Stimulated activated CD8-positive, alpha-beta memory T cell treated with anti-CD3 and anti-CD28 coated beads, Interleukin-7, amount 100 ng/mL, for 24 hours (primary cell): ENCODE results near the gene MPPED1.

ENCODE experiments used
- DNase-seq: peaks from one replicate; pipeline ENCODE4 v3.0.0-alpha.2; 2020; ENCODE audit warnings: low read depth

MPPED1 gene

DNA sequence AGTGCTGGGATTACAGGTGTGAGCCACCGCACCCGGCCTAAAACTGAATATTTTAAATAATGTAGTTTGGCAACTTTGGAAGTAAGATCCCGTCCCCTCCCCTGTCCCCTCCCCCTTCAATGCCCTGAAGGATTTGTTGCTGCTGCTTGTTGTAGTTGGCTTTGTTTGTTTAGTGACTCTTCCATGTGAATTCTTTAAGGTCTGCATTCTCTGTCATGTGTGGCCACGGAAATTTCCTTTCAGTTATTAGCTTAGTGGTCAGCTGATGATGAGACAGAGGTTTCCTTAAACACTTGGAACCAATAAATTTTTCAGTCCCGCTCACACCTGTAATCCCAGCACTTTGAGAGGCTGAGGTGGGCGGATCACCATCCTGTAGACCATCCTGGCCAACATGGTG is 109.9 kb downstream of the MPPED1 start:
- no peak for DNase-seq

DNA sequence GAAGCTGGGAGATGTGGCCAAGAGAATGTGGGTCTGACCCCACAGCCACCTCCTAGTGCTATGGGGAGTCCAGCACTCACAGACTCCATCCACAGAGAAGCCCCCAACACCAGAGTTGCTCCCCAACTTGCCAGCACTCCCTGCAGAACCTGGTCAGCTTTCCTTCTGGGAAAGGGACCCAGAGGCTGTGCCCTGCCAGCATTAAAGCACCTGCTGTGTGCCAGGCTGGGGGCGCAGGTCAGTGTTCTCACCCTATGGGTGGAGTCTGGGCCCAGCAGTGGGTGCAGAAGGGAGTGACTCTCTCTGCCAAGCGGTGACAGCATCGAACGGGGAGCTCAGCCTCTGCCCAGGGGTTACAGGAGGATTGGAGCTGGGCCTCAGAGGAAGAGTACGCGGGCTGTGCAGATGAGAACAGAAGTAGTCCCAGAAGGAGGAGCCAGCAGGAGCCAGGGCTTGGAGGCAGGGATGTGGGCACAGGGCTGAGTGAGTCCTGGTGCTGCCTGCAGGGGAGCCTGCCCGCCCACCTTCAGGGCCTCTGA is 114.4 kb downstream of the MPPED1 start:
- DNase-seq = no peak

DNA sequence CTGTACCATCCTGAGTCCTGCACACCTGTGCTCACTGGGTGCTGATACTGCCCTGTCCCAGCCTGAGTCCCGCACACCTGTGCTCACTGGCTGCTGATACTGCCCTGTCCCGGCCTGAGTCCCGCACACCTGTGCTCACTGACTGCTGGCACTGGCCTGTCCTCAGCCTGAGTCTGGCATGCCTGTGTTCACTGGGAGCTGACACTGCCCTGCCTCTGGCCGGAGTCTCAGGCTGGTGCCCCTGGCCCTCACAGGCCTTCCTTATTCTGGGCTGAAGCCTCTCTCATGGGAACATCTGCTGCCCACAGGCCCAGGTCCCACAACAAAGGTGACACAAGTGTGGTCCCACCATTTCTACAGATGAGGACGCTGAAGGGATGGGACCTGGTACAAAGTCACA is 115.1 kb downstream of the MPPED1 start:
- DNase-seq = no peak

DNA sequence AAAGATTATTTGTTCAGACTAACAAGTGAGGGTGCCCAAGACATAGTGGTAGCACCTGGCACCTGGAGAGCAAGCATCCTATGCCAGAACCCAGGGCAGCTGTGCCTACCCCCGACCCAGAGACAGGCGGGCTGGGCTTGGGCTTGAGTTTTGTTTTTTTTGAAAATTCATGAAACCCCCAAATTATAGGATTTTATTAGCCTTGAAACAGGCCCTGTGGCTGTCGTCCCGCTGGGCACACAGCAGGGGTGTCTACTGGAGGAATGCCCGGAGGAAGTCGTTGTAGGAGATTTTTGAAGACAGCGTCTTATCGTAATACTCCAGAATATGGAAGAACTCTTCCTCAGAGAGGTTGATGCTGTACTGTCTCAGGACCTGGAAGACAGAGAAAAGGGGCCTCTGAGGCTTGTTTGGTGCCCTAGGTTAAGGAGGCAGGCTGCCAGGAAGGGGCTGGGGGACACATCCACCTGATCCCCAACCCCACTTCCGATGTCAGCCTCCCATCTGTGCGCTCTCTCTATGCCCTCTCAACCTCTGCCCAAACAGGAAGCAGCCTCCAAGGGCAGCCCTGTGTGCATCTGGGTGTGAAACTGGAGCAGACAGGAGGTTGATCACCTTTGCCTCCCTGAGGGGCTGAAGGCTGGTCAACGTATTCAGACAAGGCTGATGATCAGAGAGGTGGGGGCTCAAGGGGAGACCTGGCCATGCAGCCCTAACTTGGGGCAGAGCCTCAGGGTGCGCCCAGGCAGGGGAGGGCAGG is 117.0 kb downstream of the MPPED1 start:
- DNase-seq = no peak

DNA sequence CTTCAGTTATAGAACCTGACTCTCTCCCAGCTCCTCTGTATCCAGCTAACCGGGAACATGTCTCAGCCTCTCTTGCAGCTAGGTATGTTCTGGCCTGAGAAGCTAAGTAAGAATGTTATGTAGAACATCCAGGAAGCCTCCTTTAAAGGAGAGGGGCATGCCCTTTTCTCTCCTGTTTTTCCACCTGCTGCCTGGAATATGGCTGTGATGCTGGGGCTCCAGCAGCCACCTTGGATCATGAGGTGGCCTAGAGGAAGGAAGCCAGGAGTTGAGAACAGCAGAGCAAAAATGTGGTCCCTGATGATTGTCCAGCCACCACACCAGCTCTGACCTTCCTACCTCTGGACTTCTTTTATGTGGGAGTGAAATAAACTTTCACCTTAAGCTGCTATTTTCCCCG is 117.6 kb downstream of the MPPED1 start:
- no peak for DNase-seq

DNA sequence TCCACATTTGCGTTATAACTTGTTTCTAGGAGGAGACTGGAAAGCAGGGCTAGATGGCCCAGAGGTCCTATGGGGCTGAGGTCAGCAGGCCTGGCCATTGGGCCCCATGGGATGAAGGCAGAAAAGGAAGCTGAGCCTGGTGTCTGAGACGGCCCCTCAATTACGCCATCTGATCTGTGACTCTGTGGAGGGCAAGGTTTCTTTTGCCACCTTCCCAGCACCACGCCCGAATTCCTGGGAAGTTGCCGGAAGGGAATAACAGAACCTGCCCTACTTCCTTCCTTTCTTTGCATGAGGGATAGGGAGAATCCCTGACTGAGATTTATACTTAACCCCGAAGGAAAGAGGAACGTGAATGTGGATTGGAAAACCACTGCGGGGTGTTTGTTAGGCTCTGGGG is 118.1 kb downstream of the MPPED1 start:
- no peak for DNase-seq

DNA sequence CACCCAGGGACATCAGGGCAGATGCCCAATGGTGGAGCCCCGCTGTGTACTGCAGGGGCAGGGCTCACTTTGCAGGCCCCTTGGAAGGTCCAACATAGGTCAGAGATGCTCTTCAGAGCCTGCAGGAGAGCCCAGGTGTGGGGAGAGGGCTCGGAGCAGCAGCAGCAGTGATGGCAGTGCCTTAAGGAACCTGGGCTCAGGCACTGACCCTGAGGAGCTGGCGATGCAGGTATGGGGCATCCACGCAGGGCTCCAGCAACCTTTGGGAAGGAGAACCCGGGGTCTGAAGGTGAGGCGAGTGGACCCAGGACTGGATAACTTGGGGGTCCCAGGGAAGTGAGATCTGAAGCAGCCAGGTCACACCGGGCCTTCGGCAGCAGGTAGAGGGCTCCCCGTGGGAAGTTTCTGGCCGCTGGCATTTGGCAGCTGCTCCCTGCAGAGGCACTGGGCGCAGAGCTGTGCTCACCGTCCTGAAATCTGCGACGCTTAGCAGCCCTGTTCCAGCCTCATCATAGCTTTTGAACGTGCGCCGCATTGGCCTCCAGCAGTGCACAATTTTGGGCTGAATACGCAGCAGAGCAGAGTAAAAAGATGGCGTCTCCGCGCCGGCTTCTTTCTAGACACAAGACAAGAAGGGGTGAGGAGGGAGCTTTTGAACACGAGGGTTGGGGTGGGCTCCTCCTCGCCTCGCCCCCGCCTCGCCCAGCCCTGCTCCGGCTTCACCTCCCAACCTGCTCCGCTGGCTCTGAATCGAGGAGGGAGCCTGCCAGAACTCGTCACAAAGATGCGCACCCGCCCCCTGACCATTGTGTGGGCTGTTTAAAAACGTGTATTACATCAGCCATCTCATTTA is 118.8 kb downstream of the MPPED1 start:
- no peak for DNase-seq

DNA sequence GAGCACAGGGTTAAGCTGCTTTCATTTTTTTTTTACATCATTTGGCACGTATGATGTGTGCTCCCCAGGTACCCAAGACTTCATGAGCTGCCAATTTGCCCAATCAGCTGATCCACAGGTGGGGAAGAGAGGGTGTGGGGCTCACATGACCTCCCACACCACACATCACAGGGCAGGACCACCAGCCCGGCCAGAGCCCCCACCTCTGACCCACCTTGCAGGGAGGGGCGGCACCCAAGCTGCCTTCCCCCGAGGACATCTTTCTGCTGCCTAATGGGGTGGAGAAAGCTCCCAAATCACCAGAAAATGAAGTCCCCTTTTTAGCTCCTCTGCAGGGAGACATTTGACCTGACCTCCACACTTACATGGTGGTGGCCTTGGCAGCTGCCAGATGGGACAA is 119.8 kb downstream of the MPPED1 start:
- no peak for DNase-seq

DNA sequence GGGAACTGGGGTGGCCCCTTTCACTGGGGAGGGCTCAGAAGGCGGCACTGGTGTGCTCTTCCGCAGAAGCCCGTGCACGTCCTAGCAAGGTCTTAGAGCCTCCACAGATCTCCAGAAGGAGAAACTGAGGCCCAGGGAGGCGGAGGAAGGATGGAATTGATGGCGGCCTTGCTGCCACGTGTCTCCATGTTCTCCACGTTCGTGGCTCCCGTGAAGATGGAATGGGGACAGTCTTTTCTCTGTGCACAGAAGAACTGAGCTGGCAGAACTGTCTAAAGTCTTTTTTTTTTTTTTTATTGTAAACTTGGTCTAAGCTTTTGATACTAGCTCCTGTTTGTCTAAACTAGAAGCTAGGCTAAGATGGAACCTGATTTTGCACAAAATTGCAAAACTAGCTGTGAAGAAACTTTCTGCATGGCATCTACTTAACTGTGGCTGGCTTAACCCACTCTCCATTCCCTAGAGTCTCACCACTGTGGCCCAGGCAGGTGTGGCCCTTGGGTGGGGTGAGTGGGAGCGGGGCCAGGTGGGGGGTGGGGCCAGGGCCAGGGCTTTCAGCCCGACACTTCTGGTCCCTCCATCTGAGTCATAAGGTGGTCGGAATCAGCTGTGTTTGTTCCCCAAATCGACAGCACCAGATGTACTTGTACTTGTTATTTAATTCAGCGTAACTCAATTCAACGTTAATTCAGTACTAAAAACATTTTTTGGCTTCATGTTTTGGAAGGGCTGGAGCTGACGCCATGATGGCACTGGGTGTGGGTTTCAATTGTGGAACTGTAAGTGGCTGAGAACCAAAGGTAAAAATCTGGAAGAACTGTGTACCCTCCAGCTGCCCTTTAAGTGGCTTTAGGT is 120.7 kb downstream of the MPPED1 start:
- no peak for DNase-seq

DNA sequence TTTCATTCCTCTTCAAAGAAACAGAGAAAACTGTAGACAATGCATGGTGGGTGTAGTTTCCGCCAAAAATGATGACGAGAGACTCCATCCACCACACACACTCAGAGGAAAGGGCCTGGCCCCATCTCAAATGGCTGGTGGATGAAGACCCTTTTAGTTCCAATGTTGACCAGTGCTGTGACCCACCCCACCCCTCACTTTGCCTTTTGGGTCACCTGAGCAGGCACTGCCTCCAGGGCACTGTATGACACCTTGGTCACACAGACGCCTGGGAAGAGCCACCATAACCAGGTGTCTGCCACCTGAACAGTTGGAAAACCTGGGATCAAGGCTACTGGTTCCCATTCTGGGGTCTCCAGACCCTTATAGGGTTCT is 121.3 kb downstream of the MPPED1 start:
- no peak for DNase-seq

DNA sequence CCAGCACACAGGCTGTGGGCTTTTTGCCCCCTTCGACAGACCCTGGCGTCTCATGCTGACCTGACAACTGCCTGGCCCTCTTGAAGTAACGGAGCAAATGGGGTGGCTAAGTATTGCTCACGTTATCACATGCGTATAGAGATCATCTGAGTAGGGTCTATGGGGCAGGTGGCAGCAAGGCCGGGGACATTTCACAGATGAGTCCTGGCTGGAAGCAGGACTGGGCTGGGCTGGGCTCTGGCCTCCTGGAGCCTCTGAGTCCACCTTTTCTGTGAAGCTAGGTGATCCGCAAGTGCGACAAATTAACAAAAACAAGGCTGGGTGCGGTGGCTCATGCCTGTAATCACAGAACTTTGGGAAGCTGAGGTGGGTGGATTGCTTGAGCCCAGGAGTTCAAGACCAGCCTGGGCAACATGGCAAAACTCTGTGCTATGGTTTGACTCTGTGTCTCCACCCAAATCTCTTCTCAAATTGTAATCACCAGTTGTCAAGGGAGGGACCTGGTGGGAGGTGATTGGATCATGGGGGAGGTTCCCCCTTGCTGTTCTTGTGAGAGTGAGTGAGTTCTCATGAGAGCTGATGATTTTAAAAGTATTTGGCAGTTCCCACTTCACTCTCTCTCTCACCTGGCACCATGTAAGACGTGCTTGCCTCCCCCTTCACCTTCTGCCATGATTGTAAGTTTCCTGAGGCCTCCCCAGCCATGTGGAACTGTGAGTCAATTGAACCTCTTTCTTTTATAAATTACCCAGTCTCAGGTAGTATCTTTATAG is 122.0 kb downstream of the MPPED1 start:
- no peak for DNase-seq

DNA sequence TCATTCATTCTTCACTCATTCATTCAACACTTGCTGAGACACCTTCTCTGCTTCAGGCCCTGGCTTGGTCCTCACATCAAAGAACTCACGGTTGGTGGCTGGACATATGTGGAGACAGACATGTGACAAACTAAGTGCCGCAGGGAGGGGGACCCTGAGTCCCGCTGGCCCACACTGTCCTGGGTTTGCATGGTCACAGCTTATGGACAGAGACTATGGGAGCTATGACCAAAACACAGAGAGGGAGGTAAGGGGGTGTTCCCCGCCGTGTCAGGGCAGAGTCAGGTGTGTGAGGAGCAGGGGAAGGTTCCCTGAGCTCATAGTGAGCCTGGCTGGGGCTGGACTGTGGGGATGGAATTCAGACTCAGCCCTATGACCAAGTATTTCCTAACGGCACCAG is 123.1 kb downstream of the MPPED1 start:
- no peak for DNase-seq

DNA sequence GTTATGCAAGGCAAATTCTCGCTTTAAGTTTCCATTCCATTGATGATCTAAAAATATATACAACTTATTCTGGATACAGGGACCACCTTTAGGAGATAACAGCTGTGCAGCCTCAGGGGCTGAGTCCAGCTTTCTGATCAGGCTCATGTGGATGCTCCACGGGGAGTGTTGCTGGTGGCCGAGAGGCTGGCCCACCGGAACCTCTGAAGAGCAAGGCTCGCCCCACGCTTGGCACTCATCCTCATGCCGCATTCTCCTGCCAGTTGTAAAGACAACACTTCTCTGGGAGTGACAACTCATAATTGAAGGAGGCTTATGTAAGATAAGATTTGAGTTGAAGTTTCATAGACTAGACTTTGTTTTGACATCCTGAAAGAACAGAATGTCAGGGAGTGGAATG is 123.5 kb downstream of the MPPED1 start:
- DNase-seq = no peak

DNA sequence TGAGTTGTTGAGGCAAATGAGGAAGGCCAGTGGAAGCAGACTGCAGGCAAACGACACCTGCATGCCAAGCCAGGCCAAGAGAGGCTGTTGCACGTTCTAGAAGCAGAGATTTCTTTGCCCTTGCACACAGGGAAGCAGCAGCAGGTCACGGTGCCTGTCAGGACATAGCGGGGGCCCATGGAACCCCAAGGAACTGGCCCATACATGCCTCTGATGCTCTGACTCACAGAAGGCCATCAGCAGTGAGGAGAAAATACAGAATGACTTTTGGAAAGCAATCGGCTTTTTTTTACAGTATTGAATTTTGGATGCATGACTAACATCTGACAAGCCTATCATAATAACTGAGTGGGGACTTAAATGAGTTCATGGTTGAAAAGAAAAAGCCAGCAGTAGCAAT is 123.9 kb downstream of the MPPED1 start:
- no peak for DNase-seq

DNA sequence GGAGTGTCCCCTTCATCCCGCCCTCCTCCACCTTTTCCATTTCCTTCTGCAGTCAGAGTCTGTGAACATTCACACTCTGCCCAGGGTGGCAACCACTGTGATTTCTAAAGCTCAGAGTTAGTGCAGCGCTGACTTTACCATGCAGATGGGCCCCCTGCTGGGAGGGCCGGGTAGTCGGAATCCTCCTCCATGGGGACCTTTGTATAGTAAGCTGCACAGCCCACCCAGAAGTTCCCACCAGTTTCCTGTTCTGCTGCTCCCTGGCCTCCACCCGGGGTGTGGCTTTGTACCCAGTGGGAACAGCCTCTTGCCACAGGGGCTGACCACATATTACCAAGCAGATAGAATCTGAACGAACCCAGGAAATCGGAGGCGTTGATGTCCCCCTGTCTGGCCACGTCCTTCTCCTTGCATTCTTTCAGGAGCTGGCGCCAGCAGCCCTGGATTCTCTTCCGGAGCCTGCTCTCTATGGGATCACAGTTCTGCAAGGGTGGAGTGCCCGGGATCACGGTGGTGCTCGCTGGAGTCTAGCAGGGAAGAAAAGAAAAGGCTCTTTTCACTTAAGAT is 125.3 kb downstream of the MPPED1 start:
- DNase-seq = no peak

DNA sequence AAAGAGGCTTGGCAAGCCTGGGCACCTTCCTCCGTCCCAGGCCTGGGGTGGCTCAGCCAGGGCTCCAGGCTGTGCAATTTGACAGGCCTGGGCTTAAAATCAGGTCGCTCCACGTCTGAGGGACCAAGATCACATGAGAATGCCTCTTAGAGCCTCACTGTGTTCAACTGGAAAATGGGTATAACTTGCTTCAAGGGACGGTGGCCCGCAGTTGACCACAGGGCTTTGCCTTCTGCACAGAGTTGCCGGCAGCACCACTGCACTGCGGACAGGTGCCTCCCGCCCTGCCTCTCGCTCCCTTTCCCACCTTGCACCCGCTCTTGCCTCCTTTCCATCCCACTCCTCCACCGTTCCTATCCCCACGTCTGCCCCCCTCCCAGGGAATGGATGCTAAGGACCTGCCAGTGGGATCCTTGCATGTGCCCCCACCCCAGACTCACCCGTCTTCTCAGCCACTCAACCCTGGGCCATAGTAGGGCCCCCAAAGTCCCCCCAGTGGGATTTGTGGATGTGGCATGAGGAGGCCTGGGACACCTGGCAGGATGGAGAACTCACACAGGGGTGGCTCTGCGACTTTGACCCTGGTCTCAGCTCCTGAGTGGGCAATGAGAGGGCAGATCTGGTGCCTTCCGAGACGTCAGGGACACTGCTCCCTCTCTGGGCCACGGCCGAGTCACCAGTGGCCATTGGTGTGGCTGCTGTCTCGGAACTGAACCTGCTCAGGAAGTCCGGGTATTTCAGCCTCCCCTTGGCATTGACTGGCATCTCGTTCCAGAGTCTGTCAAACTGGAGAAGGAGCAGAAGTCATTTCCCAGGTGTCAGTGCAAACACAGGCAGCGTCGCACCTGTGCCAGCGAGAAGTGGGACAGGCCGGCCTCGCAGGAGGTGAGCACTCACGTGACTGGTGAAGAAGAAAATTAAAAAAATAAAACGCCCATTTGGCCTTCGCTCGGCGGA is 128.0 kb downstream of the MPPED1 start:
- DNase-seq = no peak

DNA sequence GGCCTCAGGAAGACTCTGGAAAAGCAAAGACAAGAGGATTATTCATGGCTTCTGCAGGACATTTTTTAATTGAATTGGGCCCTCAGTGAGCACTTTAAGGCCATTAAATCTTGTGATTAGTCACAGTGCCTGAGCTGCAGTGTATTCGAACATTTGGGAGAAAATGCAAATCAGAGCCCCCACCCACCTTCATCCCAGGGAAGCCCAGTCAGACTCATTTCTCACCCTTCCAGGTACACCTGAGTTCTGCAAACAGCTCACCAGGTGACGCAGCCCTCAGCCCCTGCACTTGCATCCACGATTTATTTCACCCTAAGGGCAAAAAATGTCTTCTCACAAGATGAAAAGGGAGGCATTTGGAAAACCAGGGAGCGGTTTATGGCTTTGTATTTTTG is 128.7 kb downstream of the MPPED1 start:
- DNase-seq = no peak

DNA sequence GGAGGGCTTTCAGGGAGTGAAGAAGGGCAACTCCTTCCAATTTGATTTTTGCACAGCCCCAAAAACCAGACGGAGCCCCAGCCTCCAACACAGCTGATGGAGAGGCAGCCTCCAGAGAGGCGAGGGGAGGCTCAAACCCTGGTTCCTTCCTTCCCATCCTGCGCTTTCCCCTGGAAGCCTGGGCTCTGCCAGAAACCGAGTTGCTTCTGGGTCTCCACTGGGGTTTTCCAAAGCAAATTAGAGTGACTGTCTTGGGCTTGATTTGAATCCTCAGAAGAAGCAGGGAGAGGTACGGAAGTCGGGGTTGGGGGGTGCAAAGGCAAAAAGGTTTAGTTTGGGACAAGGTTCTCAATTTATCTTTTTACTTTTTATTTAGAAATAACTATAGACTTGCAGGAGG is 129.2 kb downstream of the MPPED1 start:
- DNase-seq = no peak

DNA sequence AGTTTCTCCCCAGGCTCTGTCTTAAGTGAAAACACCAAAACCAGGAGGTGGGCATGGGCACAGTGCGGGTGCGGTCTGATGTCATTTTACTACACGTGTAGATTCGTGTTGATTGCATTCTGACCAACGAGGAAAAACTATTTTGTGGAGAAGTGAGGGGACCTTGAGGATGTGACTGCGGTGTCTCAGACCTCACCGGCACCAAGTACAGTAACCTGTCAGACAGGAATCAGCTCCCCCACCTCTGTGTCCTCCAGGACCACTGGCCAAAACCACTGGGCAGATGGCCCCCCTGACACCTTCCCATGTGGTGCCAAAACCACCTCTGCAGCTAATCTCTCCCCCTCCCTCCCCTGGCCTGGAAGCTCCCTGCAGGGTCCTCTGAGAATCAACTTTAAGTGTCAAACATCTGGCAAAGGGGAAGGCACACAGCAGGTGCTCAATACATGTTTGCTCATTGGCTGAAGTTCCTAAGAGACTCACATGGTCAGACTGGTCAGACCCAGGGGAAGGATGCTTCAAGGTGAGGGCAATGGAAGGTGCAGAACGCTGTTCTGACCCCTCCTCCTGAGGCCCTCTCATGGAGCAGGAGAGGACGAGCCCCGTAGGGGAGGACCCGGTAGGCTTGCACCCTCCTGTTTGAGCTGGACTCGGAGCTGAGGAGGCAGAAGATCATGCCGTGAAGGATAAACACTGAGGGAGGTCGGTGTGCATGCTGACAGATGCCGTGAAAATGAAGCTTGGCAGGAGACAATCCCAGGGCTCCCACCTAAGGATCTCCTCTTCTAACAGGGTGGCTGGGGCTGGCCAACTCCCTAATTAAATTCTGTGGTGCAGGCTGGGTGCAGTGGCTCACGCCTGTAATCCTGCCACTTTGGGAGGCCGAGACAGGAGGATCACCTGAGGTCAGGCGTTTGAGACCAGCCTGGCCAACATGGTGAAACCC is 129.9 kb downstream of the MPPED1 start:
- no peak for DNase-seq
